Endothelial cell of hepatic sinusoid (primary cell): ENCODE results near the gene DOCK9.
"Not testable (repeated sequence)": the region's sequence is repeated elsewhere in the genome, so short reads cannot be mapped to it uniquely, and the experiment has no call there.

ENCODE experiments used
- in situ Hi-C: cut with HindIII; loops from 2 replicates; pipeline ENCODE4 v1.10.0; 2017; ENCODE audit warnings: low sequenced_read_pairs

The DOCK9 gene

GRCh38 chr13:98781045-98781444, 196.8 kb downstream of the DOCK9 start:
- in situ Hi-C loops: no loop called here

GRCh38 chr13:98780451-98780850, 197.4 kb downstream of the DOCK9 start:
- in situ Hi-C loops: no loop called here

- in situ Hi-C loops: no loop called here
These were observed 198.2 kb downstream of the DOCK9 start for GRCh38 chr13:98779695-98780094.

GRCh38 chr13:98778749-98779148, 199.1 kb downstream of the DOCK9 start:
- in situ Hi-C loops: no loop called here

- in situ Hi-C loops: no loop called here
These were observed 201.2 kb downstream of the DOCK9 start for GRCh38 chr13:98776644-98777043.

- in situ Hi-C loops: no loop called here
These were observed 201.8 kb downstream of the DOCK9 start for GRCh38 chr13:98775844-98776598.

- in situ Hi-C loops: no loop called here
These were observed 202.5 kb downstream of the DOCK9 start for GRCh38 chr13:98775386-98775785.

GRCh38 chr13:98774776-98775175, 203.1 kb downstream of the DOCK9 start:
- in situ Hi-C loops: no loop called here

- in situ Hi-C loops: no loop called here
These were observed 203.9 kb downstream of the DOCK9 start for GRCh38 chr13:98773921-98774320.

- in situ Hi-C loops: no loop called here
These were observed 204.9 kb downstream of the DOCK9 start for GRCh38 chr13:98772794-98773452.

- in situ Hi-C loops: no loop called here
These were observed 205.8 kb downstream of the DOCK9 start for GRCh38 chr13:98771838-98772611.

GRCh38 chr13:98769736-98770135, 208.1 kb downstream of the DOCK9 start:
- in situ Hi-C loops: no loop called here

- in situ Hi-C loops: no loop called here
These were observed 209.3 kb downstream of the DOCK9 start for GRCh38 chr13:98768522-98768921.

- in situ Hi-C loops: no loop called here
These were observed 211.2 kb downstream of the DOCK9 start for GRCh38 chr13:98766697-98767096.

GRCh38 chr13:98765996-98766519, 211.8 kb downstream of the DOCK9 start:
- in situ Hi-C loops: no loop called here

GRCh38 chr13:98761986-98762616, 215.8 kb downstream of the DOCK9 start:
- in situ Hi-C loops: no loop called here

- in situ Hi-C loops: no loop called here
These were observed 216.5 kb downstream of the DOCK9 start for GRCh38 chr13:98761126-98761985.

- in situ Hi-C loops: no loop called here
These were observed 222.1 kb downstream of the DOCK9 start for GRCh38 chr13:98755729-98756128.

GRCh38 chr13:98755116-98755515, 222.7 kb downstream of the DOCK9 start:
- in situ Hi-C loops: no loop called here

- in situ Hi-C loops: not testable (repeated sequence)
These were observed 223.4 kb downstream of the DOCK9 start for GRCh38 chr13:98754468-98754867.
